Ascending aorta (tissue), 2 donors: ENCODE results near the gene RPS15A. TPM values are rescaled to one million over a fixed set of nuclear protein-coding genes. Genes with fewer than 3 reads are reported as not detected.

ENCODE experiments used
- DNase-seq, 2 donors: peaks; one replicate each; pipeline ENCODE4 v3.0.0-alpha.2; 2019; ENCODE audit warnings: low spot score in 2 of 2
- H3K27ac ChIP-seq, 2 donors: fragments of 200-600 bp; sonication (generic); one replicate each; pipeline ENCODE4 v1.5.1; 2016 to 2017; ENCODE audit warnings: mild to moderate bottlenecking in 1 of 2
- H3K27me3 ChIP-seq: fragments of 200-600 bp; sonication (generic); one replicate; pipeline ENCODE4 v1.5.1; 2017
- H3K36me3 ChIP-seq, 2 donors: fragments of 200-600 bp; sonication (generic); one replicate each; pipeline ENCODE4 v1.5.1; 2016
- H3K4me1 ChIP-seq, 2 donors: fragments of 200-600 bp; sonication (generic); one replicate each; pipeline ENCODE4 v1.5.1; 2016 to 2017; ENCODE audit warnings: mild to moderate bottlenecking in 1 of 2
- H3K4me3 ChIP-seq, 2 donors: fragments of 200-600 bp; sonication (generic); one replicate each; pipeline ENCODE4 v1.5.1; 2016 to 2017; ENCODE audit warnings: mild to moderate bottlenecking in 1 of 2
- H3K9me3 ChIP-seq, 2 donors: fragments of 200-600 bp; sonication (generic); one replicate each; pipeline ENCODE4 v1.5.1; 2016
- intact Hi-C: fragments of 100-400 bp; cut with DNase I; formaldehyde crosslinking; loops from one replicate; pipeline ENCODE4 v1.15.1; 2023
- total RNA-seq: library from RNA; depleted of rRNA; stranded (reverse); fragments of >200 nt; gene quantifications from one replicate; pipeline ENCODE4 v1.1.0, GENCODE V29; 2016
- TF ChIP-seq, protein P1 (sequence below), 3 experiments: fragments of 200-600 bp in 2 of 3; fragments of 450-650 bp in 1 of 3; sonication (generic) in 2 of 3; IDR thresholded peaks; one replicate each; pipeline ENCODE4 v1.5.1; 2016 to 2019; ENCODE audit warnings: antibody characterized with exemption in 3 of 3, mild to moderate bottlenecking in 1 of 3, moderate library complexity in 1 of 3

RPS15A gene
- total RNA-seq, 1 donor from 2014 or later, result 540 TPM

DNA sequence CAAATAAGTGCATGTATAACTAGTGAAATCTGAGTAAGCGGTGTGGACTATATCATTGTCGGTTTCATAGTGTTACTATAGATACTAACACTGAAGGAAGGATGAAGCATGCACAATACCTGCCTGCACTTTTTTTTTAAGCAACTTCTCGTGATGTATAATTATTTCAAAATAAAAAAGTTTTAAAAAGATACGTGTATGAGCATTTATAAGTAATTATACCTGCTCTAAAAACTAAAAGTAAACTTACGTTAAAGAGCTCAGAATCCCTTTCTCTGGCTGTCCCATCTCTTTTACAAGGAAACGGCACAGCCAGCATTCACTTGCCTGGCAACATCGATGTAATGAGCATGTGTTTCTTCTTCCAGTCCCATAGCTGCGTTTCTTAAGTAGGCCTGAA is 42.5 kb upstream of the RPS15A start:
- peaks cover 90 to 98% of the 10 kb centered on the region in 2 donors for H3K36me3 ChIP-seq
- TF ChIP-seq, protein P1, sequence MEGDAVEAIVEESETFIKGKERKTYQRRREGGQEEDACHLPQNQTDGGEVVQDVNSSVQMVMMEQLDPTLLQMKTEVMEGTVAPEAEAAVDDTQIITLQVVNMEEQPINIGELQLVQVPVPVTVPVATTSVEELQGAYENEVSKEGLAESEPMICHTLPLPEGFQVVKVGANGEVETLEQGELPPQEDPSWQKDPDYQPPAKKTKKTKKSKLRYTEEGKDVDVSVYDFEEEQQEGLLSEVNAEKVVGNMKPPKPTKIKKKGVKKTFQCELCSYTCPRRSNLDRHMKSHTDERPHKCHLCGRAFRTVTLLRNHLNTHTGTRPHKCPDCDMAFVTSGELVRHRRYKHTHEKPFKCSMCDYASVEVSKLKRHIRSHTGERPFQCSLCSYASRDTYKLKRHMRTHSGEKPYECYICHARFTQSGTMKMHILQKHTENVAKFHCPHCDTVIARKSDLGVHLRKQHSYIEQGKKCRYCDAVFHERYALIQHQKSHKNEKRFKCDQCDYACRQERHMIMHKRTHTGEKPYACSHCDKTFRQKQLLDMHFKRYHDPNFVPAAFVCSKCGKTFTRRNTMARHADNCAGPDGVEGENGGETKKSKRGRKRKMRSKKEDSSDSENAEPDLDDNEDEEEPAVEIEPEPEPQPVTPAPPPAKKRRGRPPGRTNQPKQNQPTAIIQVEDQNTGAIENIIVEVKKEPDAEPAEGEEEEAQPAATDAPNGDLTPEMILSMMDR (IDR thresholded peaks at IDR 0.05), result no peak
- no peaks in the 10 kb centered on the region for H3K9me3 ChIP-seq
- DNase-seq, result no peak
- no peaks in the 10 kb centered on the region for H3K4me1 ChIP-seq
- H3K27me3 ChIP-seq, result no peaks in the 10 kb centered on the region
- intact Hi-C loops, result no loop called here
- H3K4me3 ChIP-seq, result no peak overlapping the region
- H3K27ac ChIP-seq, result no peak overlapping the region

DNA sequence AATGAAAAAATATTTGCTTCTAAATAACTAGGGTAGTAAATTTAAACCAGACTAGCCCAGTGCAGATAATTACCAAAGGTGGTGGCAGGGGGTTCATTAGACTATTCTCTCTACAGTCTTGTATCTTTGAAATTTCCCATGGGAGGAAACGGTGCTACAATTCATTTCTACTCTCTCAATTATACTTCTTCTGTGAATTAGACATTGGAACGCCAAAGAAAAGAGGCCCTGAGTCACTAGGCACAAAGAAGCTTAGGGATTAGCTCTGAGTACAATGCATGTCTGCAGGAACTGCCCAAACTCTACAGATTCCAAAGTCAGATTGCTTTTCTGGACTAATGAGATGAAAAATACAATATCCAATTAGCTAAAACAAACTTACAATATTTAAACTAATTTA is 41.9 kb upstream of the RPS15A start:
- Histone ChIP-seq H3K9me3 (no peaks in the 10 kb centered on the region), H3K4me1 (no peaks in the 10 kb centered on the region), H3K27ac (no peak overlapping the region), H3K4me3 (no peak overlapping the region), H3K27me3 (no peaks in the 10 kb centered on the region), H3K36me3 (peaks cover 88 to 95% of the 10 kb centered on the region in 2 donors)
- intact Hi-C loops, result no loop called here
- TF ChIP-seq, protein P1 (IDR thresholded peaks at IDR 0.05), result no peak
- no peak for DNase-seq

GRCh38 chr16:18829251-18829650 is 39.1 kb upstream of the RPS15A start:
- H3K4me3 ChIP-seq, result no peak overlapping the region
- no peaks in the 10 kb centered on the region for H3K27me3 ChIP-seq
- intact Hi-C loops, result no loop called here
- TF ChIP-seq, protein P1 (IDR thresholded peaks at IDR 0.05), result no peak
- peaks cover 66 to 70% of the 10 kb centered on the region in 2 donors for H3K36me3 ChIP-seq
- H3K9me3 ChIP-seq, result no peaks in the 10 kb centered on the region
- DNase-seq, result no peak
- H3K4me1 ChIP-seq, result no peaks in the 10 kb centered on the region
- H3K27ac ChIP-seq, result no peak overlapping the region

DNA sequence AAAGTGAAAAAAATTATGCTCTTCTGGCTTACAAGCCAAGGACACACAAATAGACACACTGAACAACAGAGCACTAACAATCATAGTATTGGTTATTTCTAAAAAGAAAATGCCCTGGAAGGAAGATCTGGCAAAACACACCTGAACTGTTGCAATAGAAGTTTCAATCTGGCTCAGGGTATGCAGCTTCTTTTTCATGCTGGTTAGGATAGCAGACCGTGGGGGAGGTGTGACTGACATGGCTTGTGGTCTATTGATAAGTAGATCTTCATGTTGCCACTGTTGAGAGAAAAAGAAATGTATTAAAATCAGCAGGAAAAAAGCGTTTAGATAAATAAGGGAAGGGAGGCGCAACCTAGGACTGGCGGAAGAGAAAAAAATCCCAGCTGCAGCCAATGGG is 37.8 kb upstream of the RPS15A start:
- no peaks in the 10 kb centered on the region for H3K4me1 ChIP-seq
- no peaks in the 10 kb centered on the region for H3K27me3 ChIP-seq
- H3K9me3 ChIP-seq, result no peaks in the 10 kb centered on the region
- intact Hi-C loops, result no loop called here
- no peak overlapping the region for H3K4me3 ChIP-seq
- no peak for DNase-seq
- TF ChIP-seq, protein P1 (IDR thresholded peaks at IDR 0.05), result no peak
- peaks cover 53 to 57% of the 10 kb centered on the region in 2 donors for H3K36me3 ChIP-seq
- H3K27ac ChIP-seq, result no peak overlapping the region

GRCh38 chr16:18816286-18816685 is 26.2 kb upstream of the RPS15A start:
- no peaks in the 10 kb centered on the region for H3K27me3 ChIP-seq
- H3K9me3 ChIP-seq, result no peaks in the 10 kb centered on the region
- no peak overlapping the region for H3K4me3 ChIP-seq
- no peaks in the 10 kb centered on the region for H3K4me1 ChIP-seq
- H3K27ac ChIP-seq, result no peak overlapping the region
- no peak for DNase-seq
- peaks cover 61 to 88% of the 10 kb centered on the region in 2 donors for H3K36me3 ChIP-seq
- intact Hi-C loops, result no loop called here
- TF ChIP-seq, protein P1 (IDR thresholded peaks at IDR 0.05), result no peak

- no peak overlapping the region for H3K27ac ChIP-seq
- no peaks in the 10 kb centered on the region for H3K27me3 ChIP-seq
- TF ChIP-seq, protein P1 (IDR thresholded peaks at IDR 0.05), result no peak
- DNase-seq, result no peak
- peaks cover 56 to 88% of the 10 kb centered on the region in 2 donors for H3K36me3 ChIP-seq
- intact Hi-C loops, result no loop called here
- no peaks in the 10 kb centered on the region for H3K9me3 ChIP-seq
- H3K4me1 ChIP-seq, result no peaks in the 10 kb centered on the region
- H3K4me3 ChIP-seq, result no peak overlapping the region
Measured at GRCh38 chr16:18811925-18812324, 21.8 kb upstream of the RPS15A start.
